ENCODE measurements around the gene CCL4. TPM values are rescaled to one million over a fixed set of nuclear protein-coding genes. Genes with fewer than 3 reads are reported as not detected.

CCL4 gene
- total RNA-seq, 4 donors from 2014 or later = 0.29 to 0.76 (median 0.61) TPM; not detected in 1

DNA sequence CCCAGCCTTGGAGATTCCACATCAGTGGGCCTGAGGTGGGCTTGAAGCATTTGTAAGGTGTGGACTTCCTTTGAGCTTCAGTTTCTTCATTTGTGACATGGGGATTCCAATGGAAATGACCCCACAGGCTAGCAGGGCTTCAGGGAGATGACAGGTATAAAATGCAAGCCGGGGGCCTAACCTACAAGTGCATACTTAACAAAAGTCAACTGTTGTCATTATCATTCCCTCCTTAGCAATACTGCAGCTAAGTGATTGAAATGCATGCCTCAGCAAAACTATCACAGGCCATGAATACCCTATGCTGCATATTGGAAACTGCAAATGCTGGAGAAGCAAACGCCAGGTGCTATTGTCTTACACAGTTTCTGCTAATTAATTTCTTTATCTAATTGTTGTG lies 19.8 kb downstream of the CCL4 start:
- TF ChIP-seq, protein P1, sequence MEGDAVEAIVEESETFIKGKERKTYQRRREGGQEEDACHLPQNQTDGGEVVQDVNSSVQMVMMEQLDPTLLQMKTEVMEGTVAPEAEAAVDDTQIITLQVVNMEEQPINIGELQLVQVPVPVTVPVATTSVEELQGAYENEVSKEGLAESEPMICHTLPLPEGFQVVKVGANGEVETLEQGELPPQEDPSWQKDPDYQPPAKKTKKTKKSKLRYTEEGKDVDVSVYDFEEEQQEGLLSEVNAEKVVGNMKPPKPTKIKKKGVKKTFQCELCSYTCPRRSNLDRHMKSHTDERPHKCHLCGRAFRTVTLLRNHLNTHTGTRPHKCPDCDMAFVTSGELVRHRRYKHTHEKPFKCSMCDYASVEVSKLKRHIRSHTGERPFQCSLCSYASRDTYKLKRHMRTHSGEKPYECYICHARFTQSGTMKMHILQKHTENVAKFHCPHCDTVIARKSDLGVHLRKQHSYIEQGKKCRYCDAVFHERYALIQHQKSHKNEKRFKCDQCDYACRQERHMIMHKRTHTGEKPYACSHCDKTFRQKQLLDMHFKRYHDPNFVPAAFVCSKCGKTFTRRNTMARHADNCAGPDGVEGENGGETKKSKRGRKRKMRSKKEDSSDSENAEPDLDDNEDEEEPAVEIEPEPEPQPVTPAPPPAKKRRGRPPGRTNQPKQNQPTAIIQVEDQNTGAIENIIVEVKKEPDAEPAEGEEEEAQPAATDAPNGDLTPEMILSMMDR (IDR thresholded peaks at IDR 0.05) = no peak
- TF ChIP-seq POLR2A (IDR thresholded peaks at IDR 0.05) = no peak
- intact Hi-C loops (cut with DNase I; ENCODE audit: low total_unique reads) = no loop called here
- WGBS, 2 donors = 53 to 82% methylated on average over 2 of the region's 2 CpGs

DNA sequence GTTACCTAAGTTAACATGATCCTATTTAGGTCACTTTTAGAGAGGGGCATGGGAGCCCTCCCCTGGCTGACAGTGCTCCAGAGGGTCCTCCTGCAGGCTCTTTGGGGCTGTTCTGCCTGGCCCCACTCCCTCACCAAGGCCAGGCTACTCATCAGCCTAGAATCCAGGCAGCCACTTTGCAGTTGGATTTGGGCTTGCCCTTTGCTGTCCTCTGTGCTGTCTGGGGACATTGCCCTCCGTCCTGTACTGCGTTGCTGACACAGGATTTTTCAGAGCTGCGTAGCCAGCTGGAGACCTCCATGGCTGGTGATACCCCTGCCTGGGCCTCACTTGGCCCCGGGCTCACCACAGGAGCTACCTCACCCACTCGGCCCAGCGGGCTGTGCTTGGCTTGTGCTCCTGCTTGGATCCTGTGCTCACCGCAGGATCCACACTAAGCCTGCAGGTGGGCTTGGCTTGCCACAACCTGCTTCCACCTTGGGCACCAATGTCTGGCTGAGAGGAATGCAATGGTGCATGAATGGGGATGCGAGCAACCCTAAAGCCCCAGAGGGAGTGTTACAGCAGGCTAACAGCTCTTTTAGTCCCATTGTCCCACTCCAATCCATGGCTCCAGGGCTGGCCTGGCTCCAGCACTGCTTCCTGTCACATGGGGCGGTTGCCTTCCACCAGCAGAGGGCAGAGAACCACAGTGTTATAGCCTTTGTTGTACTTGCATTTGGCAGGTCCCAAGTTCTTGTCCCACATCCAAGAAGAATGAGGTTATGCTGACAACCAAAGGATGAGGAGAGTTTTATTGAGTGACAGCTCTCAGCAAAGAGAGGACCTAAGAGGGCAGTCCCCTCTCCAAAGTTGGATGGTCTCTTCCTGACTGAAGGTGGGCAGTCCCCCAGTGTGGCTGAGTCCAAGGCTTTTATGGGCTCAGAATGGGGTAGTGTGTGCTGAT lies 21.5 kb downstream of the CCL4 start:
- WGBS, 2 donors = 76 to 77% methylated on average over 9 of the region's 9 CpGs
- H3K4me3 ChIP-seq (ENCODE audit: low read depth, poor library complexity, severe bottlenecking) = no peak overlapping the region
- DNase-seq (ENCODE audit: low spot score in 2 of 2) = peak in 1 of 2 donors; percentile 70
- no peak for TF ChIP-seq POLR2A (IDR thresholded peaks at IDR 0.05)
- TF ChIP-seq, protein P1 (IDR thresholded peaks at IDR 0.05) = no peak
- intact Hi-C loops (cut with DNase I; ENCODE audit: low total_unique reads) = no loop called here

More for the DNA sequence above, 19.8 kb downstream of the CCL4 start:
- DNase-seq (ENCODE audit: low spot score in 2 of 2) = peak in 1 of 2 donors; percentile 17
- no peak overlapping the region for H3K4me3 ChIP-seq (ENCODE audit: low read depth, poor library complexity, severe bottlenecking)

DNA sequence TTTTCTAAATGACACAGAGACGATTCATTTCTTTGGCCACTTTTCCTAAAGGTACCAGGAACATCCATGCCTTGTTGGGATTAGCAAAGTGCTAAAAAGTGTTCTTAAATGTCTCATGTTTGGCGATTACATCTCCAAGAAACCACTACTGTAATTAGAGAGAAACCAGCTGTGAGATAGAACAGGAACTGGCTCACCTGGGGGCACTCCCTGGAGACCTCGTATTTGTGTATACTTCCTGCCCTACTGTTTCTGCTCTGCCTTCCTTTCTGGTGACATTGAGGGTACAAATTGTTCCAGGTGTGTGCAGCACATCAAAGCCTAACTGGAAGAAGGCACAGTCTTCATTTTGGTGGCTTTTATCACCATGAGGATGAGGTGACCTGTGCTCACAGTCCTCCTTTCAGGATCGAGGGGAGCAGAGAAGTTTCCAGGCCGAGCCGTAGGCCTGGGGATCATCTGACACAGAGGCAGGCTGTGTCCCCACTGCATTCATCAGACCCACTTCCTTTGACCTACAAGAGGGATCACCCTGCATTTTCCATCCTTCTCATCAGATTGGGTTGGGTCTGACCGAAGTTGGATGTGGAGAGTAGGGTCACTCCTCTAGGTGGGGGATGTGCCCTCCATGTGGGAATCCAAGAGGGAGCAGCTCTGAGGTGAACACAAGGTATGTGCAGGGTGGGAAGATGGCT lies 23.7 kb downstream of the CCL4 start:
- TF ChIP-seq POLR2A (IDR thresholded peaks at IDR 0.05) = no peak
- TF ChIP-seq, protein P1 (IDR thresholded peaks at IDR 0.05) = no peak
- intact Hi-C loops (cut with DNase I; ENCODE audit: low total_unique reads) = no loop called here
- 83 to 88% methylated on average over 7 of the region's 7 CpGs for WGBS, 2 donors
- DNase-seq (ENCODE audit: low spot score in 2 of 2) = peak in 1 of 2 donors; percentile 68
- H3K4me3 ChIP-seq (ENCODE audit: low read depth, poor library complexity, severe bottlenecking) = no peak overlapping the region

DNA sequence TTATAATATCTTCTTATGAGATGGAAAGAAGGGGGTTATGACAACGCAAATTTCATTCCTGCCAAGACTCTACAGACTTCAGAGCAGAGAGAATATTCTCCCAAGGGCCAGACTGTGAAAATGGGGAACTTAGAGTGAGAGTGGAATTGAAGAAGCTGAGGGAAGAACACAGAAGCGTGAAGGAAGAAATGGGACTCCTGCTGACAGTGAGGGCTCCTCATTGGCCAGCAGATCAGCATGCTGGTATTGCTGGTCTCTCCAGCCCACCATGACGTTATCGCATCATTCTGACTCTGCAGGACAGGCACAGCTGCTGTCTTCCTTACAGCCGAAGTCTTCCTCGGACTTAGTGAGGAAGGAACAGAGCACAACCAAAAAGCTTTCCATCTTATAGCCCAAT lies 24.3 kb downstream of the CCL4 start:
- DNase-seq (ENCODE audit: low spot score in 2 of 2) = peak in 1 of 2 donors; percentile 37
- H3K4me3 ChIP-seq (ENCODE audit: low read depth, poor library complexity, severe bottlenecking) = no peak overlapping the region
- whole genome bisulfite sequencing, 2 donors = 79 to 84% methylated on average over 6 of the region's 6 CpGs
- no peak for TF ChIP-seq POLR2A (IDR thresholded peaks at IDR 0.05)
- TF ChIP-seq, protein P1 (IDR thresholded peaks at IDR 0.05) = no peak
- intact Hi-C loops (cut with DNase I; ENCODE audit: low total_unique reads) = no loop called here

DNA sequence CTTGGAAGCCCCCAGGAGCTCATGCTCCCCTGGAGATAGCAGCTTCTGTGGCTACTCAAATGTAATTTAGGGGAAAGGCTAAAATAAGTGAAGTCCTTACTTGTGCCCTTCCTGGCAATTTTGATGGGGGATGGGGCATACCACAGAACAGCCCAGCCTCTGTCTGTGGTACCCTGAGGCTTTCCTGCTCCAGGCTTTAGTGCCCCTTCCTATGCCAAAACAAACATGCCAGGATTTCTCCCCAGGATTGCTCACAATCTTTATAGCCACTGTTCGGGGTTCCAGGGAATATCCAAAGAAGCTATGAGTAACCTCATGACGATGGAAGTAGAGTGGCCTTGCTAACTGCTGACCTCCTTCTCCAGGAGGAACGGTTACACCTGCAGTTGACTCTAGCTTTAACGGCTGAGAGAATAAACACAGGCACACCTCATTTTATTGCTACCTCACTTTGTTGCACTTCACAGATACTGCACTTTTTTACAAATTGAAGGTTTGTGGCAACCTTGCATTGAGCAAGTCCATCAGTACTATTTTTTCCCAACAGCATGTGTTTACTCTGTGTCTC lies 24.9 kb downstream of the CCL4 start:
- H3K4me3 ChIP-seq (ENCODE audit: low read depth, poor library complexity, severe bottlenecking) = no peak overlapping the region
- 66 to 83% methylated on average over 4 of the region's 4 CpGs for WGBS, 2 donors
- TF ChIP-seq, protein P1 (IDR thresholded peaks at IDR 0.05) = no peak
- intact Hi-C loops (cut with DNase I; ENCODE audit: low total_unique reads) = no loop called here
- no peak for DNase-seq (ENCODE audit: low spot score in 2 of 2)
